Erythroblast (primary cell): ENCODE data around the gene OBSCN.

Experiments used
- GATA1 ChIP-seq: IDR thresholded peaks from 2 replicates; pipeline ENCODE4 v1.6.1; 2011; ENCODE audit warnings: low read depth, mild to moderate bottlenecking, control low read depth, low read length, moderate library complexity
- POLR2A ChIP-seq: IDR thresholded peaks from 2 replicates; pipeline ENCODE4 v1.6.1; 2011; ENCODE audit warnings: mild to moderate bottlenecking, low read length

DNA sequence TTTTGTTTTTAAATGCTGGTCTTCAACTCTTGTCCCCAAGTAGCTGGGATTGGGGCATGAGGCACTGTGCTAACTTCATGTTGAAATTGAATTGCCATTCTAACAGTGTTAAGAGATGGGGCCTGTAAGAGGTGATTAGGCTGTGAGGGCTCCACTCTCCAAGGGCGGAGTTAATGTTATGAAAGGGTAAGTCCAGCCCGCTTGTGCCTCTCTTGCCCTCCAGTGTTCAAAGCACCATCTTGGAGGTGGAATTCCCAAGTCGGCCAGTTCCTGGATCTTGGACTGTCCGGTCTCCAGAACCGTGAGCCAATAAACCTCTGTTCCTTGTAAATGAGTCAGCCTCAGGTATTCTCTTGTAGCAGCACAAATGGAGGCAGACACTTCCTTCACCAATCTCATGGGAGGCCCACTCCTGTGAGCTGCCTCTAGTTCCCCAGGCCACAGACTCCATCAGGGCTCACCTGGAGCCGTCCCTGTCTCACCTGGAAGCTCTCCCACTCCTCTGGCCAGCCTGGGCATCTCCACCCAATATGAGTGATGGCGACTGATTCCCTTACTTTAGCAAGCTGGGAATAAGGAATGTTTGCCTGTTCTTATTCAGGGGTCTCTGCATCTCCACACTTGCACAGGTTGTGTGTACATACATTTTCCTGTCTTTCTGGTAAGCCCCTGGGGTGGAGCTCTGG is 26.7 kb upstream of the OBSCN start:
- TF ChIP-seq POLR2A, result no peak
- TF ChIP-seq GATA1, result no peak
